ENCODE measurements around the gene ADGRG6. TPM values are rescaled to one million over a fixed set of nuclear protein-coding genes. Genes with fewer than 3 reads are reported as not detected.

The ADGRG6 gene
- total RNA-seq, 2 donors from 2014 or later = 7.5 to 38.6 TPM

GRCh38 chr6:142293121-142293520 is 8.7 kb upstream of the ADGRG6 start:
- TF ChIP-seq POLR2A (IDR thresholded peaks at IDR 0.05) (no peak), CTCF (IDR thresholded peaks at IDR 0.05) (no peak)
- ATAC-seq (no peak), DNase-seq (no peak)
- Histone ChIP-seq H3K27ac (no peak overlapping the region), H3K27me3 (no peaks in the 10 kb centered on the region), H3K4me3 (no peak overlapping the region), H3K36me3 (replicated peaks in 1 of 2; ENCODE audit: insufficient read depth in 1 of 2, low read depth in 2 of 2) (no peaks in the 10 kb centered on the region), H3K4me1 (no peaks in the 10 kb centered on the region), H3K9me3 (no peaks in the 10 kb centered on the region)
- WGBS, 2 donors = 84 to 85% methylated on average over 2 of the region's 2 CpGs
- intact Hi-C loops (cut with DNase I) = no loop called here

DNA sequence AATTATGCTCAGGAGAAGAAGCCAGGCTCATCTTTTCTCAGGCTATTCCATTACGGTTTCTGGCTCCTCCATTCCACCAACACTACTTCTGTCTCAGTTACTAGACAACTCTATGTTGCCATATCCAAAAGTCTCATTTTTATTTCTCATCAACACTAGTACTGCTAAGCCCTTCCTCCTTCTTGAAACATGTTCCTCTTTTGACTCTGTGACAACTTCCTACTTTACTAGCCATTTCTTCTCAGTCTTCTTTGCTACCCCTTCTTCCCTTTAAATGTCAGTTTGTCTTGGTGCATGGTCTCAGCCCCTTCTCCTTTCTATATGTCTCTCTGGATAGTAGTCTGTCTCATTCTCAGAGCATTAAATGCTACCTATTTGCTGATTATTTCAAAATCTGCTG is 7.1 kb upstream of the ADGRG6 start:
- H3K4me1 ChIP-seq = no peaks in the 10 kb centered on the region
- no peaks in the 10 kb centered on the region for H3K36me3 ChIP-seq (replicated peaks in 1 of 2; ENCODE audit: insufficient read depth in 1 of 2, low read depth in 2 of 2)
- intact Hi-C loops (cut with DNase I) = no loop called here
- no peak for TF ChIP-seq CTCF (IDR thresholded peaks at IDR 0.05)
- TF ChIP-seq POLR2A (IDR thresholded peaks at IDR 0.05) = no peak
- no peaks in the 10 kb centered on the region for H3K9me3 ChIP-seq
- WGBS, 2 donors = 53 to 82% methylated on average over 1 of the region's 1 CpG
- no peaks in the 10 kb centered on the region for H3K27me3 ChIP-seq
- ATAC-seq (no peak), DNase-seq (no peak)
- H3K4me3 ChIP-seq = no peak overlapping the region
- H3K27ac ChIP-seq = no peak overlapping the region

- DNase-seq (no peak), ATAC-seq (no peak)
- H3K36me3 ChIP-seq (replicated peaks in 1 of 2; ENCODE audit: insufficient read depth in 1 of 2, low read depth in 2 of 2) = no peaks in the 10 kb centered on the region
- no peak for TF ChIP-seq CTCF (IDR thresholded peaks at IDR 0.05)
- no peak overlapping the region for H3K4me3 ChIP-seq
- WGBS, 2 donors = 79 to 85% methylated on average over 2 of the region's 2 CpGs
- H3K4me1 ChIP-seq = peaks cover 9% of the 10 kb centered on the region
- H3K27ac ChIP-seq = no peak overlapping the region
- H3K9me3 ChIP-seq = no peaks in the 10 kb centered on the region
- H3K27me3 ChIP-seq = no peaks in the 10 kb centered on the region
- intact Hi-C loops (cut with DNase I) = no loop called here
Measured at GRCh38 chr6:142296975-142297604, 4.7 kb upstream of the ADGRG6 start.

DNA sequence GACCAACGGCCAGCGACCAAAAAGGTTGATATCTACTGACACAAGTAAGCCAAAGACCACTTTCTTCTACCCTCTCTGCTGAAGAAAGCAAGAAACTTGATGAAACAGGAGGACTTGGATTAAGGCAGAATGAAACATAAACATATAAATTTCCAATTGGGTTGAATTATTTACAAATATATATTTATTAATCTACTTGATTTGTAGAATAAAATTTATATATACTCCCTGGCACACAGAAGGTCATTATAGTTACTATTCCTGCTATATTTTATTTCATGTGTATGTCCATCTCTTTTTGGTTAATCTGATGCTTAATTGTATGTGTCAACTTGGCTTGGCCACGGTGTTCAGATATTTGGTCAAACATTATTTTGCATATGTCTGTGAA is 4.2 kb upstream of the ADGRG6 start:
- TF ChIP-seq POLR2A (IDR thresholded peaks at IDR 0.05) (no peak), CTCF (IDR thresholded peaks at IDR 0.05) (no peak)
- Histone ChIP-seq H3K27ac (no peak overlapping the region), H3K9me3 (no peaks in the 10 kb centered on the region), H3K4me1 (peaks cover 9% of the 10 kb centered on the region), H3K27me3 (no peaks in the 10 kb centered on the region), H3K4me3 (no peak overlapping the region), H3K36me3 (replicated peaks in 1 of 2; ENCODE audit: insufficient read depth in 1 of 2, low read depth in 2 of 2) (no peaks in the 10 kb centered on the region)
- ATAC-seq = no peak
- intact Hi-C loops (cut with DNase I) = no loop called here
- DNase-seq = no peak
- WGBS, 2 donors = 72 to 81% methylated on average over 3 of the region's 3 CpGs

GRCh38 chr6:142297996-142298753 is 3.6 kb upstream of the ADGRG6 start:
- Histone ChIP-seq H3K4me3 (no peak overlapping the region), H3K36me3 (replicated peaks in 1 of 2; ENCODE audit: insufficient read depth in 1 of 2, low read depth in 2 of 2) (no peaks in the 10 kb centered on the region), H3K9me3 (no peaks in the 10 kb centered on the region), H3K27me3 (no peaks in the 10 kb centered on the region), H3K27ac (no peak overlapping the region), H3K4me1 (peaks cover 9% of the 10 kb centered on the region)
- DNase-seq = no peak
- ATAC-seq = no peak
- WGBS, 2 donors = 50 to 51% methylated on average over 3 of the region's 3 CpGs
- no peak for TF ChIP-seq CTCF (IDR thresholded peaks at IDR 0.05)
- TF ChIP-seq POLR2A (IDR thresholded peaks at IDR 0.05) = no peak
- intact Hi-C loops (cut with DNase I) = no loop called here

Measured in body of pancreas (tissue), 4 donors.